Measurements from ENCODE around the gene FAM149B1.

GRCh38 chr10:73262880-73263555 is 95.1 kb downstream of the FAM149B1 start:
- TF ChIP-seq SRF (IDR thresholded peaks at IDR 0.05; ENCODE audit: low read depth) (no peak), YY1 (IDR thresholded peaks at IDR 0.05; ENCODE audit: extremely low read depth, insufficient replicate concordance, low read depth, low read length) (no peak), ZBTB33 (IDR thresholded peaks at IDR 0.05; ENCODE audit: extremely low read depth, insufficient replicate concordance, low read length) (no peak), ZNF274 (IDR thresholded peaks at IDR 0.05; ENCODE audit: low read depth, low read length) (no peak), EZH2 (IDR thresholded peaks at IDR 0.05) (no peak), CTCF (IDR thresholded peaks at IDR 0.05 in 2 of 3, conservative IDR thresholded peaks at IDR 0.05 in 1 of 3; ENCODE audit: borderline replicate concordance in 1 of 3, insufficient read depth in 1 of 3, low read depth in 2 of 3, low read length in 2 of 3) (no peak), SP1 (IDR thresholded peaks at IDR 0.05; ENCODE audit: low read depth) (no peak), CEBPB (IDR thresholded peaks at IDR 0.05; ENCODE audit: low read depth) (no peak), POLR2AphosphoS5 (IDR thresholded peaks at IDR 0.05; ENCODE audit: low read depth, low read length) (no peak), JUND (IDR thresholded peaks at IDR 0.05) (no peak), POLR2A (IDR thresholded peaks at IDR 0.05; ENCODE audit: borderline replicate concordance, extremely low read depth, insufficient read depth, insufficient read length) (no peak), TCF7L2 (IDR thresholded peaks at IDR 0.05; ENCODE audit: borderline replicate concordance, extremely low read depth, insufficient read depth, insufficient read length) (no peak)

All from HCT116 (cell line).